ENCODE measurements around the gene SDK2.
"Not testable (repeated sequence)": the region's sequence is repeated elsewhere in the genome, so short reads cannot be mapped to it uniquely, and the experiment has no call there.

The SDK2 gene

GRCh38 chr17:73482251-73482716 is 162.0 kb downstream of the SDK2 start:
- no peak for DNase-seq (ENCODE audit: low read depth in 2 of 2)

- no peak for DNase-seq (ENCODE audit: low read depth in 2 of 2)
Observed at GRCh38 chr17:73481676-73482075, 162.6 kb downstream of the SDK2 start.

GRCh38 chr17:73480740-73481139 is 163.5 kb downstream of the SDK2 start:
- no peak for DNase-seq (ENCODE audit: low read depth in 2 of 2)

- DNase-seq (ENCODE audit: low read depth in 2 of 2): no peak
Observed at GRCh38 chr17:73478768-73479424, 165.3 kb downstream of the SDK2 start.

GRCh38 chr17:73478334-73478733 is 165.9 kb downstream of the SDK2 start:
- no peak for DNase-seq (ENCODE audit: low read depth in 2 of 2)

GRCh38 chr17:73476890-73477350 is 167.3 kb downstream of the SDK2 start:
- DNase-seq (ENCODE audit: low read depth in 2 of 2): no peak

GRCh38 chr17:73474370-73474988 is 169.8 kb downstream of the SDK2 start:
- DNase-seq (ENCODE audit: low read depth in 2 of 2): no peak

GRCh38 chr17:73472715-73473114 is 171.5 kb downstream of the SDK2 start:
- DNase-seq (ENCODE audit: low read depth in 2 of 2): not testable (repeated sequence)

GRCh38 chr17:73471924-73472323 is 172.3 kb downstream of the SDK2 start:
- no peak for DNase-seq (ENCODE audit: low read depth in 2 of 2)

GRCh38 chr17:73470316-73470826 is 173.9 kb downstream of the SDK2 start:
- DNase-seq (ENCODE audit: low read depth in 2 of 2): no peak

GRCh38 chr17:73469311-73469710 is 174.9 kb downstream of the SDK2 start:
- no peak for DNase-seq (ENCODE audit: low read depth in 2 of 2)

GRCh38 chr17:73468221-73468620 is 176.0 kb downstream of the SDK2 start:
- no peak for DNase-seq (ENCODE audit: low read depth in 2 of 2)

GRCh38 chr17:73467651-73468050 is 176.6 kb downstream of the SDK2 start:
- no peak for DNase-seq (ENCODE audit: low read depth in 2 of 2)

- no peak for DNase-seq (ENCODE audit: low read depth in 2 of 2)
Observed at GRCh38 chr17:73466704-73467433, 177.4 kb downstream of the SDK2 start.

GRCh38 chr17:73465953-73466230 is 178.4 kb downstream of the SDK2 start:
- DNase-seq (ENCODE audit: low read depth in 2 of 2): no peak

GRCh38 chr17:73465130-73465952 is 178.9 kb downstream of the SDK2 start:
- no peak for DNase-seq (ENCODE audit: low read depth in 2 of 2)

- no peak for DNase-seq (ENCODE audit: low read depth in 2 of 2)
Observed at GRCh38 chr17:73464447-73464846, 179.8 kb downstream of the SDK2 start.

GRCh38 chr17:73463821-73464220 is 180.4 kb downstream of the SDK2 start:
- DNase-seq (ENCODE audit: low read depth in 2 of 2): no peak

- DNase-seq (ENCODE audit: low read depth in 2 of 2): no peak
Observed at GRCh38 chr17:73462823-73463222, 181.4 kb downstream of the SDK2 start.

GRCh38 chr17:73459980-73460379 is 184.3 kb downstream of the SDK2 start:
- no peak for DNase-seq (ENCODE audit: low read depth in 2 of 2)

- DNase-seq (ENCODE audit: low read depth in 2 of 2): no peak
Observed at GRCh38 chr17:73455767-73456166, 188.5 kb downstream of the SDK2 start.

All from stimulated activated CD4-positive, alpha-beta T cell treated with anti-CD3 and anti-CD28 coated beads, Interleukin-1b, Interleukin-23, amount 100 ng/mL, for 4 hours (primary cell).